Right cardiac atrium (tissue), 5 donors: ENCODE measurements around the gene RPTOR. TPM values are rescaled to one million over a fixed set of nuclear protein-coding genes. Genes with fewer than 3 reads are reported as not detected.

Experiments
- ATAC-seq, 2 donors: fragments of 200-7000 bp; cut with Tn5 transposase; one replicate each; pipeline versions ENCODE4 v1.8.0 to v1.9.1; 2020; ENCODE audit warnings: moderate library complexity in 2 of 2, mild to moderate bottlenecking in 1 of 2
- DNase-seq, 3 donors: peaks; one replicate each; pipeline ENCODE4 v3.0.0-alpha.2; 2020
- H3K27ac ChIP-seq: one replicate; pipeline ENCODE4 v1.5.1; 2013; ENCODE audit warnings: mild to moderate bottlenecking, low read length, control low read depth, moderate library complexity
- H3K27me3 ChIP-seq: one replicate; pipeline ENCODE4 v1.6.1; 2013; ENCODE audit not compliant: control insufficient read depth, insufficient read depth
- H3K4me1 ChIP-seq: one replicate; pipeline ENCODE4 v1.6.1; 2013; ENCODE audit warnings: low read length; ENCODE audit not compliant: control insufficient read depth, insufficient read depth
- H3K4me3 ChIP-seq: one replicate; pipeline ENCODE4 v1.5.1; 2013; ENCODE audit warnings: low read length, control low read depth
- H3K9me3 ChIP-seq: one replicate; pipeline ENCODE4 v1.6.1; 2013; ENCODE audit warnings: low read length; ENCODE audit not compliant: control insufficient read depth
- WGBS: extraction: QIAGEN DNeasy Blood & Tissue Kit; methylation state at CpG from one replicate; pipeline ENCODE4 v1.1.7; 2013; 5-methylcytosine and 5-hydroxymethylcytosine counted together
- intact Hi-C, 4 donors: fragments of 100-400 bp; cut with DNase I; formaldehyde crosslinking; loops; one replicate each; pipeline versions ENCODE4 v1.11.0 to v1.14.0; 2022 to 2023
- polyA plus RNA-seq: library from polyadenylated mRNA; stranded (reverse); fragments of 200-250 nt; gene quantifications from one replicate; pipeline ENCODE4 v1.2.3, GENCODE V29; 2013
- total RNA-seq, 4 donors: library from RNA; stranded (reverse); fragmentation: NEBNext Ultra II Directional; extraction: Animal tissue kit (Norgen Biotek cat#: 25700); gene quantifications; one replicate each; pipeline ENCODE4 v1.2.1, GENCODE V29; 2021
- donor health status: healthy with polysubstance abuse.
- donor health status: DM: no; HTN: yes; CAD: no.
- donor health status: DM: no; HTN: no; CAD: no.
- donor health status: DM: no; HTN: yes; CAD: no; lungs with severe emphysema.
- donor health status: DM: yes; HTN: yes; CAD: no.

The RPTOR gene
- total and polyA plus RNA-seq, 5 donors, result 15.2 to 27.0 (median 25.3) TPM

GRCh38 chr17:80777274-80777673, 232.6 kb downstream of the RPTOR start:
- no peak for ATAC-seq
- WGBS, result 98% methylated on average over 6 of the region's 6 CpGs
- H3K27ac ChIP-seq, result no peak overlapping the region
- DNase-seq, result no peak
- no peaks in the 10 kb centered on the region for H3K27me3 ChIP-seq
- H3K4me1 ChIP-seq, result peaks cover 3% of the 10 kb centered on the region
- H3K9me3 ChIP-seq, result no peaks in the 10 kb centered on the region
- intact Hi-C loops, result no loop called here
- H3K4me3 ChIP-seq, result no peak overlapping the region

- 97% methylated on average over 13 of the region's 13 CpGs for WGBS
- Histone ChIP-seq H3K9me3 (no peaks in the 10 kb centered on the region), H3K4me3 (no peak overlapping the region), H3K27ac (no peak overlapping the region), H3K4me1 (peaks cover 8% of the 10 kb centered on the region), H3K27me3 (no peaks in the 10 kb centered on the region)
- no peak for DNase-seq
- intact Hi-C loops, result no loop called here
- ATAC-seq, result no peak
Measured at GRCh38 chr17:80778716-80779115, 234.1 kb downstream of the RPTOR start.

GRCh38 chr17:80779336-80779735, 234.7 kb downstream of the RPTOR start:
- Histone ChIP-seq H3K27ac (no peak overlapping the region), H3K4me1 (peaks cover 8% of the 10 kb centered on the region), H3K27me3 (no peaks in the 10 kb centered on the region), H3K9me3 (no peaks in the 10 kb centered on the region), H3K4me3 (no peak overlapping the region)
- intact Hi-C loops, result no loop called here
- 96% methylated on average over 24 of the region's 24 CpGs for WGBS
- DNase-seq (peak in 1 of 3 donors; percentile 42), ATAC-seq (no peak)

- Histone ChIP-seq H3K27ac (no peak overlapping the region), H3K4me1 (peaks cover 8% of the 10 kb centered on the region)
- WGBS, result 58% methylated on average over 16 of the region's 16 CpGs
Measured at GRCh38 chr17:80779961-80780380, 235.3 kb downstream of the RPTOR start.

DNA sequence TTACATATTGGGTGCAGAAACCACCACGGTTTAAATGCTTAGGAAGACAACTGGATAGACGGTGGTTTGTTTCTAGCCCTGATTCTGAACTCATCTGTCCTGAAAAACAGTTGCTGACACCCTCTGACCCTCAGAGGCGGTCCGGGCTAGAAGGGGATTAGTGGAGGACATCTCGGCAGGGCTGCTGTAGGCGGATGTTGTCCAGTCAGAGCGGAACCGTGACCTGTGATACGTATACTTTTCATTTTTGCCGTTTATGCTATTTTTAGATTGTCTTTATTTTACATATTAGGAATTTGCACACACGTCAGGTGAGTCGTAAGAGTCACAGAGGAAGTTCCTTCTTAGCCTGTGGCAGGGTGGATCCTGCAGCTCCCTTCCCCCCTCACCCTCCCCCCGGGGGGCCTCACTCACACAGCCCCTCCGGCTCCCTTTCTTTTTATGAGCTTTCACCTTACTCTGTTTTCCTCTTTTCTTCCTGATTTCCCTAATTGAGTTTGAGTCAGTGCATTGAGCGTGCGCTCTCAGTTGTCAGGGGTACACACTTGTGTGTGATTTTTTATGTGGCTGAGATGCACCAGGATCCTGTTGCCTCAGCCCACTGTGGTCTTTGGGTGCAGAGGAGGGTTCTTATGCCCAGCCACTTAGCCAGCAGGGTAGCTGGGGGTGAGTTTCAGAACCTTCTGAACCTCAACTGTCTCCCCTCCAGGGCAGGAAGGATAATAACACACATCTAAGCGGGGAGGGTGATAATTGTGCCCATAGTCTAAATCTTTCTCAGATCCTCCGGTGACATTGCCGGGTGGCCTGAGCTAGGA, 236.0 kb downstream of the RPTOR start:
- ATAC-seq, result no peak
- peaks cover 8% of the 10 kb centered on the region for H3K4me1 ChIP-seq
- intact Hi-C loops, result no loop called here
- no peaks in the 10 kb centered on the region for H3K27me3 ChIP-seq
- no peak for DNase-seq
- H3K9me3 ChIP-seq, result no peaks in the 10 kb centered on the region
- H3K27ac ChIP-seq, result no peak overlapping the region
- no peak overlapping the region for H3K4me3 ChIP-seq
- WGBS, result 76% methylated on average over 19 of the region's 19 CpGs

More at GRCh38 chr17:80779961-80780380, 235.3 kb downstream of the RPTOR start:
- ATAC-seq (peak; percentile 67 to 78), DNase-seq (peak; percentile 53 to 77 (median 74))
- intact Hi-C loops, result no loop called here
- Histone ChIP-seq H3K9me3 (no peaks in the 10 kb centered on the region), H3K4me3 (no peak overlapping the region), H3K27me3 (no peaks in the 10 kb centered on the region)

- Histone ChIP-seq H3K4me3 (no peak overlapping the region), H3K4me1 (peaks cover 8% of the 10 kb centered on the region), H3K27ac (no peak overlapping the region), H3K27me3 (no peaks in the 10 kb centered on the region), H3K9me3 (no peaks in the 10 kb centered on the region)
- WGBS, result 74% methylated on average over 13 of the region's 13 CpGs
- intact Hi-C loops, result no loop called here
- ATAC-seq (no peak), DNase-seq (peak in 2 of 3 donors; percentile 73 to 77)
Measured at GRCh38 chr17:80781211-80781610, 236.6 kb downstream of the RPTOR start.

GRCh38 chr17:80781807-80782277, 237.2 kb downstream of the RPTOR start:
- intact Hi-C loops, result no loop called here
- H3K9me3 ChIP-seq, result no peaks in the 10 kb centered on the region
- peaks cover 8% of the 10 kb centered on the region for H3K4me1 ChIP-seq
- H3K27ac ChIP-seq, result no peak overlapping the region
- DNase-seq (peak in 2 of 3 donors; percentile 65 to 79), ATAC-seq (peak; percentile 22 to 42)
- H3K27me3 ChIP-seq, result no peaks in the 10 kb centered on the region
- H3K4me3 ChIP-seq, result no peak overlapping the region
- WGBS, result 58% methylated on average over 14 of the region's 14 CpGs

GRCh38 chr17:80782536-80783427, 238.1 kb downstream of the RPTOR start:
- H3K9me3 ChIP-seq, result no peaks in the 10 kb centered on the region
- no peak overlapping the region for H3K4me3 ChIP-seq
- H3K4me1 ChIP-seq, result peaks cover 8% of the 10 kb centered on the region
- no peak for DNase-seq
- intact Hi-C loops, result no loop called here
- WGBS, result 56% methylated on average over 16 of the region's 16 CpGs
- no peaks in the 10 kb centered on the region for H3K27me3 ChIP-seq
- no peak for ATAC-seq
- H3K27ac ChIP-seq, result no peak overlapping the region

DNA sequence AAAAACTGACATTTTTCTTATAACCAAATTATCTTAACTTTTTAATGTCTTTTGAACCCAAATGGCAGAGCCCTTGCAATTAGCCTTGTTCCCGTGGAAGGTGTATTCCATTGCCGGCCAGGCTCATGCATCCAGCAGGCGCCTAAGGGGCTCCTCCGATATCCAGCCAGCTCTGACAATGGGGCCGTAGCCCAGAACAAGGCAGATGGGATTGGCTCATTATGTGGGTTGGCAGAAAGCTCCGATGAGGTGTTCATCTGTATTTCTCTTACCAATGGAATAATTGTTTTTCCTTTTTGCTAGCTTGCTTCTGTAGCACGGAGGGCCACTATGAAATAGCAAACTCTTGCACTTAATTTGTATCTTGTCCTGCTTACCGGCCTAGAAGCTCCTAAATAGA, 238.8 kb downstream of the RPTOR start:
- no peak overlapping the region for H3K27ac ChIP-seq
- no peaks in the 10 kb centered on the region for H3K27me3 ChIP-seq
- whole genome bisulfite sequencing, result 84% methylated on average over 8 of the region's 8 CpGs
- peaks cover 8% of the 10 kb centered on the region for H3K4me1 ChIP-seq
- no peak overlapping the region for H3K4me3 ChIP-seq
- intact Hi-C loops, result no loop called here
- ATAC-seq (no peak), DNase-seq (no peak)
- H3K9me3 ChIP-seq, result no peaks in the 10 kb centered on the region

DNA sequence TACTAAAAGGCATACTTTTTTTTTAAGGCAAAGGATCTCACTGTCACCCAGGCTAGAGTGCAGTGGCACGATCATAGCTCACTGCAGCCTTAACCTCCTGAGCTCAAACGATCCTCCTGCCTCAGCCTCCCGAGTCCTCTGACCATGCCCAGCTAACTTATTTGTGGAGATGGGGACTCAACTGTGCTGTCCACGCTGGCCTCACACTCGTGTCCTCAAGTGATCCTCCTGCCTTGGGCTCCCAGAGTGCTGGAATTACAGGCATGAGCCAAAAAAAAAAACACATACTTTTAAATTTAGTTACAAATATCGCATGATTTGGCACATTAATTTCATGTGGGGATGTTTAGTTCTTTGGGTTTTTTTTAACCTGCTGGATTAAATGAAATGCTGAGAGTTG, 239.3 kb downstream of the RPTOR start:
- no peak for DNase-seq
- WGBS, result 80% methylated on average over 6 of the region's 6 CpGs
- ATAC-seq, result no peak
- H3K27ac ChIP-seq, result no peak overlapping the region
- no peak overlapping the region for H3K4me3 ChIP-seq
- H3K4me1 ChIP-seq, result peaks cover 8% of the 10 kb centered on the region
- intact Hi-C loops, result no loop called here
- no peaks in the 10 kb centered on the region for H3K9me3 ChIP-seq
- H3K27me3 ChIP-seq, result no peaks in the 10 kb centered on the region
